ENCODE measurements around the gene EVC. TPM values are rescaled to one million over a fixed set of nuclear protein-coding genes. Genes with fewer than 3 reads are reported as not detected.

Gene EVC
- total and polyA plus RNA-seq, 8 donors, result 18.8 to 36.2 (median 31.3) TPM

DNA sequence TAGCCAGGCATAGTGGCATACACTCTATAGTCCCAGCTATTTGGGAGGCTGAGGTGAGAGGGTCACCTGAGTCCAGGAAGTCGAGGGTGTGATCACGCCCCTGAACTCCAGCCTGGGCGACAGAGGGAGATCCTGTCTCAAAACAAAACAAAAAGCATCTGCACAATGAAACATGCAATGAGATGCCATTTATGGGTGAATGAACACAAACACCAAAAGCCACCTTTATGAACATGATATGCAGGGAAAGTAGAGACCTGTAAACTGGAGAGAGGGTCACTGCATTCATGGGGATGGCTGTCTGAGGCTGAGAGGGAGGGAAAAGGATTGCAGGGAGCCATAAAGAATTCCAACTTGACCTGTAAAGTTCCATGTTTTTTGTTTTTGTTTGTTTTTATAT lies 70.7 kb downstream of the EVC start:
- H3K36me3 ChIP-seq, result peaks cover 0 to 10% of the 10 kb centered on the region in 2 donors
- no peak overlapping the region for H3K27ac ChIP-seq
- peaks cover 0 to 10% of the 10 kb centered on the region in 2 donors for H3K9me3 ChIP-seq
- TF ChIP-seq, protein P1, sequence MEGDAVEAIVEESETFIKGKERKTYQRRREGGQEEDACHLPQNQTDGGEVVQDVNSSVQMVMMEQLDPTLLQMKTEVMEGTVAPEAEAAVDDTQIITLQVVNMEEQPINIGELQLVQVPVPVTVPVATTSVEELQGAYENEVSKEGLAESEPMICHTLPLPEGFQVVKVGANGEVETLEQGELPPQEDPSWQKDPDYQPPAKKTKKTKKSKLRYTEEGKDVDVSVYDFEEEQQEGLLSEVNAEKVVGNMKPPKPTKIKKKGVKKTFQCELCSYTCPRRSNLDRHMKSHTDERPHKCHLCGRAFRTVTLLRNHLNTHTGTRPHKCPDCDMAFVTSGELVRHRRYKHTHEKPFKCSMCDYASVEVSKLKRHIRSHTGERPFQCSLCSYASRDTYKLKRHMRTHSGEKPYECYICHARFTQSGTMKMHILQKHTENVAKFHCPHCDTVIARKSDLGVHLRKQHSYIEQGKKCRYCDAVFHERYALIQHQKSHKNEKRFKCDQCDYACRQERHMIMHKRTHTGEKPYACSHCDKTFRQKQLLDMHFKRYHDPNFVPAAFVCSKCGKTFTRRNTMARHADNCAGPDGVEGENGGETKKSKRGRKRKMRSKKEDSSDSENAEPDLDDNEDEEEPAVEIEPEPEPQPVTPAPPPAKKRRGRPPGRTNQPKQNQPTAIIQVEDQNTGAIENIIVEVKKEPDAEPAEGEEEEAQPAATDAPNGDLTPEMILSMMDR (IDR thresholded peaks at IDR 0.05), result no peak
- ATAC-seq (no peak), DNase-seq (no peak)
- H3K27me3 ChIP-seq, result no peaks in the 10 kb centered on the region
- intact Hi-C loops (cut with DNase I), result no loop called here
- H3K4me3 ChIP-seq, result no peak overlapping the region
- no peaks in the 10 kb centered on the region for H3K4me1 ChIP-seq

DNA sequence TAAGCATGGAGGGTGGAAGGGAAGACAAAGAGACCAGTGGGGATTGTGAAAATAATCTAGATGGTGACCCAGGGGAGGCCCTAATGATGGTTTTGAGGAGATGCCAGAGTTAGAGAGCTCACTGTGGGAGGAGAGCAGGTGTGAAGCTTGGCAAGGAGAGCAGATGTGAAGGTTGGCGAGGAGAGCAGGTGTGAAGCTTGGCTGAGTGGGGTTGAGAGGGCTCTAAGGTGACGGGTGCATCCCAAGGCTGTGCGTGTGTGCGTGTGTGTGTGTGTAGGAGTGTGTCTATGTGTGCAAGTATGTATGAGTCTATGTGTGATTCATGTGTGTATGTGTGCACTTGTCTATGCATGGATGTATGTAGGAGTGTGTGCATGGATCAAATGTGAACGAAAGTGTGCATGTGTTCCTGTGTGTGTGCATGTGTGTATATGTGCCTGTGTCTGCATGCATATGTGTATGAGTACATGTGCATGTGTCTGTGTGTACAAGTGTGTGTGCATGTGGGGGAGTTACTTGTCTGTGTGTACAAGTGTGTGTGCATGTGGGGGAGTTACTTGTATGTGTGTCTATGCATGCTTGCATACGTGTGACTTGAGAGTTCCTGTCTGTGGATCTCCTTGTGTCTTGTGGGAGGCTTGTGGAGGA lies 72.0 kb downstream of the EVC start:
- H3K36me3 ChIP-seq, result peaks cover 0 to 11% of the 10 kb centered on the region in 2 donors
- DNase-seq (no peak), ATAC-seq (no peak)
- no peak overlapping the region for H3K4me3 ChIP-seq
- H3K27ac ChIP-seq, result no peak overlapping the region
- TF ChIP-seq, protein P1 (IDR thresholded peaks at IDR 0.05), result no peak
- intact Hi-C loops (cut with DNase I), result no loop called here
- no peaks in the 10 kb centered on the region for H3K27me3 ChIP-seq
- no peaks in the 10 kb centered on the region for H3K4me1 ChIP-seq
- no peaks in the 10 kb centered on the region for H3K9me3 ChIP-seq

DNA sequence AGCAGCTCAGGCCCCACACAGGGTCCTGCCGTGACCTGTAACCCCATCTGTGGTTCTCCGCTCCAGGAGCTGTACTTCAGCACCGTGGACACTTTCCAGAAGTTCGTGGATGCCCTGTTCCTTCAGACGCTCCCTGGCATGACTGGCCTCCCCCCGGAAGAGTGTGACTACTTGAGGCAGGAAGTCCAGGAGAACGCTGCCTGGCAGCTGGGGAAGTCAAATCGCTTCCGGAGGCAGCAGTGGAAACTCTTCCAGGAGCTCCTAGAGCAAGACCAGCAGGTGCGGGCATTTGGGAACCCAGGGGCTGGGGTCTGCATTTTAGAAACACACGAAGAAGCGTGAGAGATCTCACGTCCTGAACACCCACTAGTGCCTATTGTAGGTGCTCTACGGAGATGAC lies 72.5 kb downstream of the EVC start:
- ATAC-seq, result no peak
- intact Hi-C loops (cut with DNase I), result no loop called here

DNA sequence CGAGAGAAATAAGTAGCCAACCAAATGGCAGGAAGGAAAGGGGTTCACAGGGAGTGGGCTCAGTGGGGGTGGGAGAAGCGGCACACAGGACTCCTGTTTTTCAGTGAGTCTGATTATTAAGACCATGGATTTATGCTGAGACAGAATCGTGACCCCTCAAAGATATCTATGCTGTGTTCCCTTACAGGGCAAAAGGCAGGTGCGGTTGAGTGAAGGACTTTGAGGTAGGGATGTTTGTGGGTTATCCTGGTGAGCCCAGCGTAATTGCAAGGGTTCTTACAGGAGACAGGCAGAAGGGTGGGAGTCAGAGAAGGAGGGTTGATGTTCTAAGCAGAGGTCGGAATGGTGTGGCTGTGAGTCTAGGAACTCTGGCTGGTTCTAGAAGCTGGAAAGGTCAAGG lies 73.0 kb downstream of the EVC start:
- H3K9me3 ChIP-seq, result no peaks in the 10 kb centered on the region
- H3K27ac ChIP-seq, result no peak overlapping the region
- DNase-seq (no peak), ATAC-seq (no peak)
- no peaks in the 10 kb centered on the region for H3K4me1 ChIP-seq
- H3K27me3 ChIP-seq, result no peaks in the 10 kb centered on the region
- TF ChIP-seq, protein P1 (IDR thresholded peaks at IDR 0.05), result no peak
- H3K36me3 ChIP-seq, result peaks cover 0 to 11% of the 10 kb centered on the region in 2 donors
- no peak overlapping the region for H3K4me3 ChIP-seq
- intact Hi-C loops (cut with DNase I), result no loop called here

More for the DNA sequence above, 72.5 kb downstream of the EVC start:
- H3K4me1 ChIP-seq, result no peaks in the 10 kb centered on the region
- no peaks in the 10 kb centered on the region for H3K9me3 ChIP-seq
- no peaks in the 10 kb centered on the region for H3K27me3 ChIP-seq
- DNase-seq, result no peak
- no peak overlapping the region for H3K4me3 ChIP-seq
- TF ChIP-seq, protein P1 (IDR thresholded peaks at IDR 0.05), result no peak
- H3K27ac ChIP-seq, result no peak overlapping the region
- H3K36me3 ChIP-seq, result peaks cover 0 to 11% of the 10 kb centered on the region in 2 donors

DNA sequence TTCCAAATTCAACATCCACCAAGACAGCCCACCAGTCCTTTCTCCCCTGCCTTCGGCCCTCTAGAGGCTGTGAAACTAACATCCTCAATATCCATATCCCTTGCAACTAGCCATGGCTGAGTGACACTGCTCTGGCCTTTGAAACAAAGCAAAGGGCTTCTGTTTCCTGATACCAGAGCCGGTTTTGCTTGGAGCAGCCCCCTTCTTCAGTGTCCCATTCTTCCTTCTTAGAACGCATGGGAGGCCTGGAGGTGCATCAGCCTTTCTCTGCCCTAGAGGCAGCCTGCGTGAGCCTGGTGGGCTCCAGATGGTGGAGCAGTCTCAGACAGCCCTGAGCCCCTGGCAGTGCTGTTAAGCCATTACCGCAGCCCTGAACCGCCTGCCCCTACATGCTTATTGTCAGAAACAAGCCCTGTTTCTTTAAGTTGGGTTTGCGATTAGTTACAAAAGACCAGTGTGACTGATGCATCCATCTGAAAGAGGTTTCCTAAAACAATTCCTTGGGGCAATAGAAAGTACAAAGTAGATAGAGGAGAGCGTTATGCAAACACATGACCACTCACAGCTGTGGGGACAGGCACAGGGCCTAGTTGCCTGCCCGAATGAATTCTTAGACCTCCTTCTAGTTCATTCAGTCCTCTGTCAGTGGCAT lies 74.1 kb downstream of the EVC start:
- TF ChIP-seq, protein P1 (IDR thresholded peaks at IDR 0.05), result no peak
- Histone ChIP-seq H3K27ac (no peak overlapping the region), H3K36me3 (peaks cover 0 to 11% of the 10 kb centered on the region in 2 donors), H3K27me3 (no peaks in the 10 kb centered on the region), H3K4me3 (no peak overlapping the region), H3K9me3 (no peaks in the 10 kb centered on the region), H3K4me1 (no peaks in the 10 kb centered on the region)
- no peak for DNase-seq
- ATAC-seq, result no peak
- intact Hi-C loops (cut with DNase I), result no loop called here

Measured in left lung (tissue), 10 donors.